ENCODE data around the gene PARS2. TPM values are rescaled to one million over a fixed set of nuclear protein-coding genes. Genes with fewer than 3 reads are reported as not detected.

Gene PARS2
- total and polyA plus RNA-seq, 2 experiments from 2014 or later: 5.9 to 13.6 TPM

DNA sequence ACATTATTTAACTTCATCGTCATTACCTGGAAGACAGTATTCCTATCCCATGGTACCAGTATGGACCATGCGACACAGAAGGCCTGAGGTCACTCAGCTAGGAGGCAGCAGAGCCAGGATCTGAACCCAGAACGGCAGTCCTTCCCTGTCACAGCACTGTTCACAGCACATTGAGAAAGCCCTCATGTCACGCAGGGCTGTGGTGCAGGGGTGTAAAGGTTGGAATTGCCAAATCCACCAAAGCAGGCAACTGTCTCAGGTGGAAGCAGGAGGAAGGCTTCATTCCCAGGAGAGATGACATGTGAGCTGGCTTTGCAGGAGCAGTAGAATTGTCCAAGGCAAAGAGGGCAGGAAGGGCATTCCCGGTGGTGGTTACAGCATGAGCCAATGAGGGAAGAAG is 46.7 kb upstream of the PARS2 start:
- H3K27me3 Mint-ChIP-seq (ENCODE audit: insufficient read depth, low read depth, poor library complexity): peaks cover 18% of the 10 kb centered on the region
- H3K4me2 ChIP-seq: no peak overlapping the region
- H3K9me3 Mint-ChIP-seq: no peaks in the 10 kb centered on the region
- H3K36me3 ChIP-seq (ENCODE audit: insufficient read depth): no peaks in the 10 kb centered on the region
- no peak overlapping the region for H2AFZ ChIP-seq
- no peaks in the 10 kb centered on the region for H3K27me3 ChIP-seq (ENCODE audit: insufficient read depth)
- peaks cover 40% of the 10 kb centered on the region for H3K4me1 Mint-ChIP-seq
- no peaks in the 10 kb centered on the region for H3K36me3 Mint-ChIP-seq (ENCODE audit: low read depth)
- H3K79me2 ChIP-seq (replicated peaks; ENCODE audit: insufficient read depth): no peaks in the 10 kb centered on the region
- no peak overlapping the region for H3K27ac ChIP-seq (ENCODE audit: low read depth)
- ATAC-seq: no peak
- peaks cover 18% of the 10 kb centered on the region for H3K4me1 ChIP-seq (ENCODE audit: insufficient read depth)
- H3F3A ChIP-seq (replicated peaks; ENCODE audit: low read depth): no peaks in the 10 kb centered on the region; the same call in 1 of the 2 replicates
- no peak overlapping the region for H3K27ac Mint-ChIP-seq
- no peaks in the 10 kb centered on the region for H4K20me1 ChIP-seq (replicated peaks; ENCODE audit: insufficient read depth)
- H3K4me3 ChIP-seq: no peak overlapping the region
- no peak for DNase-seq (ENCODE audit: low spot score)
- peaks cover 4% of the 10 kb centered on the region; the same call in 1 of the 2 replicates for H3K9me2 ChIP-seq (ENCODE audit: insufficient read depth)
- TF ChIP-seq CTCF (conservative IDR thresholded peaks at IDR 0.05; ENCODE audit: low read depth in 2 of 2) (no peak), ZNF462 (CRISPR knock-in tag; IDR thresholded peaks at IDR 0.05) (no peak), EZH2 (IDR thresholded peaks at IDR 0.05; ENCODE audit: low read depth, unreplicated experiment) (no peak), POLR2AphosphoS5 (IDR thresholded peaks at IDR 0.05; ENCODE audit: low read depth) (no peak), ZNF331 (CRISPR knock-in tag; IDR thresholded peaks at IDR 0.05; ENCODE audit: low read depth) (no peak), JUNB (IDR thresholded peaks at IDR 0.05; ENCODE audit: unreplicated experiment) (no peak), EZH2phosphoT487 (IDR thresholded peaks at IDR 0.05; ENCODE audit: unreplicated experiment) (no peak), NANOG (IDR thresholded peaks at IDR 0.05; ENCODE audit: borderline replicate concordance) (no peak), ETS1 (IDR thresholded peaks at IDR 0.05) (no peak), CREB1 (CRISPR knock-in tag; IDR thresholded peaks at IDR 0.05; ENCODE audit: low read depth) (no peak), ZNF114 (CRISPR knock-in tag; IDR thresholded peaks at IDR 0.05) (no peak), STAT1 (IDR thresholded peaks at IDR 0.05; ENCODE audit: unreplicated experiment) (no peak)
- TF ChIP-seq, protein P1, sequence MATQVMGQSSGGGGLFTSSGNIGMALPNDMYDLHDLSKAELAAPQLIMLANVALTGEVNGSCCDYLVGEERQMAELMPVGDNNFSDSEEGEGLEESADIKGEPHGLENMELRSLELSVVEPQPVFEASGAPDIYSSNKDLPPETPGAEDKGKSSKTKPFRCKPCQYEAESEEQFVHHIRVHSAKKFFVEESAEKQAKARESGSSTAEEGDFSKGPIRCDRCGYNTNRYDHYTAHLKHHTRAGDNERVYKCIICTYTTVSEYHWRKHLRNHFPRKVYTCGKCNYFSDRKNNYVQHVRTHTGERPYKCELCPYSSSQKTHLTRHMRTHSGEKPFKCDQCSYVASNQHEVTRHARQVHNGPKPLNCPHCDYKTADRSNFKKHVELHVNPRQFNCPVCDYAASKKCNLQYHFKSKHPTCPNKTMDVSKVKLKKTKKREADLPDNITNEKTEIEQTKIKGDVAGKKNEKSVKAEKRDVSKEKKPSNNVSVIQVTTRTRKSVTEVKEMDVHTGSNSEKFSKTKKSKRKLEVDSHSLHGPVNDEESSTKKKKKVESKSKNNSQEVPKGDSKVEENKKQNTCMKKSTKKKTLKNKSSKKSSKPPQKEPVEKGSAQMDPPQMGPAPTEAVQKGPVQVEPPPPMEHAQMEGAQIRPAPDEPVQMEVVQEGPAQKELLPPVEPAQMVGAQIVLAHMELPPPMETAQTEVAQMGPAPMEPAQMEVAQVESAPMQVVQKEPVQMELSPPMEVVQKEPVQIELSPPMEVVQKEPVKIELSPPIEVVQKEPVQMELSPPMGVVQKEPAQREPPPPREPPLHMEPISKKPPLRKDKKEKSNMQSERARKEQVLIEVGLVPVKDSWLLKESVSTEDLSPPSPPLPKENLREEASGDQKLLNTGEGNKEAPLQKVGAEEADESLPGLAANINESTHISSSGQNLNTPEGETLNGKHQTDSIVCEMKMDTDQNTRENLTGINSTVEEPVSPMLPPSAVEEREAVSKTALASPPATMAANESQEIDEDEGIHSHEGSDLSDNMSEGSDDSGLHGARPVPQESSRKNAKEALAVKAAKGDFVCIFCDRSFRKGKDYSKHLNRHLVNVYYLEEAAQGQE (IDR thresholded peaks at IDR 0.05; ENCODE audit: unreplicated experiment): no peak
- no peak overlapping the region for H3K4me3 Mint-ChIP-seq

Measured in GM23338 (cell line).